ENCODE results near the gene APLF.

DNA sequence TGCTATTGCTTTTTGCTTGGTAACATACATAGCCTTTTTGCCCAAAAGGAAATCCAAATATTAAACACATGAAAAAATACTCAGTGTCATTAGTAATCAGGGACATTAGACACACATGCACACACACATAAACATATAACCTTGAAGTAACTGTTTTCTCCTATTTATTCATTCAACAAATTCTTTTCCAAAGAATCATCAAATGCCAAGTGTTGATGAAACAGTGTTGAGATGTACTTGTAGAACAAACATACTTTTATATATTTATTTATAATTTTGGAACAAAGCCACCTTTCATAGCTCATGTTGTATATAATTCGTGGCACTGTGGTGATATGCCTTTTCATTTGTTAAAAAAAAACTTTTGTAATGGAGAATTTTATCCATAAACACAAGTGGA, 81.0 kb downstream of the APLF start:
- TF ChIP-seq SIN3A (IDR thresholded peaks at IDR 0.05; ENCODE audit: borderline replicate concordance, insufficient read depth, low read length), result no peak
- TF ChIP-seq POLR2AphosphoS5 (IDR thresholded peaks at IDR 0.05; ENCODE audit: low read depth, low read length), result no peak

Measured in PFSK-1 (cell line).